NCI-H69 (cell line): Measurements from ENCODE around the gene PDE1A.

Experiments
- DNase-seq: peaks from one replicate; lab custom pipeline; 2025; lab: John Stamatoyannopoulos, UW

The PDE1A gene

GRCh38 chr2:182197529-182197928 is 229.3 kb downstream of the PDE1A start:
- DNase-seq, result no peak

- no peak for DNase-seq
These were observed 233.5 kb downstream of the PDE1A start for GRCh38 chr2:182193291-182193690.

DNA sequence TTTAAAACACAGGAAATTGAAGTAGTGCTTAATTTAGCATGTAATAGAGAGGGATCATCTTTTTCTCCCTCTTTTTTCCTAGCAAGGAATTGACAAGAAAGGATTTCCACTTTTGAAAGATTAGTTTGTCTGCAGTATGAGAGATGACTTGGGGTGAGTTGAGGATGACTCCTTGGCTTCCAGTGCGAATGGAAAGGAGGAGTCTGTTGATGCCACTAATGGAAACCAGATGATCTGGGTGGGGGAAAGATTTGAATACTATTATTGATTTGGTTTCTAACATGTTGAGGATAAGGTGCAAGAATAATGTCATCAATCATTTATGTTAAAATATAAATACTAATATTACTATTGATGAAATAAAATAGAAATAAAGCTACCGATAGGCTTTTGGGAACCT is 235.8 kb downstream of the PDE1A start:
- DNase-seq, result no peak

GRCh38 chr2:182187130-182187529 is 239.7 kb downstream of the PDE1A start:
- DNase-seq, result no peak

GRCh38 chr2:182186132-182186735 is 240.6 kb downstream of the PDE1A start:
- peak; percentile 50 for DNase-seq

- no peak for DNase-seq
These were observed 244.4 kb downstream of the PDE1A start for GRCh38 chr2:182182436-182182835.

- DNase-seq, result no peak
These were observed 245.5 kb downstream of the PDE1A start for GRCh38 chr2:182181381-182181780.

- DNase-seq, result no peak
These were observed 247.7 kb downstream of the PDE1A start for GRCh38 chr2:182179176-182179575.

- no peak for DNase-seq
These were observed 252.8 kb downstream of the PDE1A start for GRCh38 chr2:182173944-182174622.

GRCh38 chr2:182170341-182170740 is 256.5 kb downstream of the PDE1A start:
- no peak for DNase-seq

GRCh38 chr2:182167882-182168281 is 259.0 kb downstream of the PDE1A start:
- DNase-seq, result no peak

DNA sequence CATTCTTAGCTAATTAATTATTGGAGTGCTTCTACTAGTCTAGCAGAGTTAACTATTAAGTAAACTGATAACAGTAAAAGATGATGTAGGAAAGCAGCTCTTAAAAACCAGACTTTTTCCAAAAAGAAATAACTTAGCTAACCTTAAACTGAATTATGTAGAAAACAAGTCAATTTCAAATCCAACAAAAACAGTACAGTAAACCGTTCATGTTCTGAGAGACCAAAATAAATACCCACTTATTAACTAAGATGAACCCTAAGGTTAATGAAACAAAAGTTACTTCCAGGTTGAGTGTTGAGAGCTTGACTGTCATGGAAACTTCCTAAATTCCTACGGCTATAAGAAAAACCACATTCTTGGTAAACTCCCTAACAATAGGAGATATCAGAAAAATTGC is 260.0 kb downstream of the PDE1A start:
- no peak for DNase-seq

DNA sequence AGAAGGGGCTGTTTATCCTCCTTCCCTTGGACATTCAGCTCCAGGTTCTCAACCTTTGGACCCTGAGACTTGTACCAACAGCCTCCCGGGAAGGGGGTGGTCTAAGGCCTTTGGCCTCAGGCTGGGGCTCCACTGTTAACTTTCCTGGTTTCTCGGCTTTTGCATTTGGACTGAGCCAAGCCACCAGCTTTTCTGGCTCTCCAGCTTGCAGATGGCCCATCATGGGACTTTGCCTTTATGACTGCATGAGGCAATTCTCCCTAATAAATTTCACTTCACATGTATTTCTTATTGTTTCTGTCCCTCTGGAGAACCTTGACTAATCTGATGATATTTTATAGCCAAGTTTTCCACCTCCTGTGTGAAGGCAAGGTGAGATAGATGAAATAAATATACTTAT is 260.4 kb downstream of the PDE1A start:
- DNase-seq, result no peak

- no peak for DNase-seq
These were observed 261.6 kb downstream of the PDE1A start for GRCh38 chr2:182165202-182165601.

DNA sequence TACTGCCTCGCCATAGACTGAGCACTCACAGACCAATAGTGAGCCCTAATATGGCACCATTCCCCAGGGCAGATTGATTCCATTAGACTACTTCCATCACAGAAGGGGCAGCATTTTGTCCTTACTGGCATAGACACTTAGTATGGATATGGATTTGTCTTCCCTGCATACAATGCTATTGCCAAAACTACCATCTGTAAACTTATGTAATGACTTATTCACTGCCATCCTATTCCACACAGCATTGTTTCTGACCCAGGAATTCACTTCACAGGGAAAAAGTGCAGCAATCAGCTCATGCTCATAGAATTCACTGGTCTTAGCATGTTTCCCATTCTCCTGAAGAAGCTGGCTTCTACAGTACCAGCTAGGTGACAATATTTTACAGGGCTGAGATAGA is 262.1 kb downstream of the PDE1A start:
- no peak for DNase-seq

GRCh38 chr2:182163878-182164277 is 263.0 kb downstream of the PDE1A start:
- DNase-seq, result no peak

DNA sequence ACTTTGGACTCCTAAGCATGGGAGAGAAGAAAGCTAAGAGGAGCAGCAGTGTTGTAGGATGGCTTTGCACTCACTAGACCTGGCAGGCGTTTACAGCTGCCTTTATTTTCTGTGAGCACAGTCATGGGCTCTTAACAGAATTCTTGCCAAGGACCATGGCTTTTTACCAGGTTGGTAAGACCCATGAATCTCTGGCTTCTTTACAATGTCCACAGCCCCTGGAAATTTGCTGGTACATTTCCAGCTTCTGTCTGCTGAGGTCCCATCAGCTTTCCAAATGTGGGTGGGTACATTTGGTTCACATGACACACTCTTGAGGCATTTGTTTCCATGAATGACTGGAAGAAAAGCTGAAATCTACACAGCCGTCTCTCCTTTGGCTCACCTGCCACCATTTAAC is 278.5 kb downstream of the PDE1A start:
- no peak for DNase-seq

DNA sequence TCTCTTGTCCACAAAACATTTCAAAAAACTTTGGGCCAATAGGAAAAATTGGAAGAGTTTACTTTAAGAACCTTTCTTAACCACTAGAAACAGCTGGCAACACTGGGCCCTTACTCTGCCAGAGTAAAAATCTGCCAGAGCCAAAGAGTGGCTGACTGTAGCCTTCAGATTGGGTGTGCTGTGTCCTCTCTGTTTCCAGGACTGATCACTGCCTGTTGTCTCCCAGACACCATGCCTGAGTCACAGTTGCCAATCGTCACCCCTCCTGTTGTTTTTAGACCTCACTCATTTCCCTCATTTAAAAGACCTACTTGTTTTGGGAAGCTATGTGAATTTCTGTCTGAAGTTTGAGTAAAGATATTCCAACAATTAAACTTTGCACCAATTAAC is 282.1 kb downstream of the PDE1A start:
- peak; percentile 65 for DNase-seq

DNA sequence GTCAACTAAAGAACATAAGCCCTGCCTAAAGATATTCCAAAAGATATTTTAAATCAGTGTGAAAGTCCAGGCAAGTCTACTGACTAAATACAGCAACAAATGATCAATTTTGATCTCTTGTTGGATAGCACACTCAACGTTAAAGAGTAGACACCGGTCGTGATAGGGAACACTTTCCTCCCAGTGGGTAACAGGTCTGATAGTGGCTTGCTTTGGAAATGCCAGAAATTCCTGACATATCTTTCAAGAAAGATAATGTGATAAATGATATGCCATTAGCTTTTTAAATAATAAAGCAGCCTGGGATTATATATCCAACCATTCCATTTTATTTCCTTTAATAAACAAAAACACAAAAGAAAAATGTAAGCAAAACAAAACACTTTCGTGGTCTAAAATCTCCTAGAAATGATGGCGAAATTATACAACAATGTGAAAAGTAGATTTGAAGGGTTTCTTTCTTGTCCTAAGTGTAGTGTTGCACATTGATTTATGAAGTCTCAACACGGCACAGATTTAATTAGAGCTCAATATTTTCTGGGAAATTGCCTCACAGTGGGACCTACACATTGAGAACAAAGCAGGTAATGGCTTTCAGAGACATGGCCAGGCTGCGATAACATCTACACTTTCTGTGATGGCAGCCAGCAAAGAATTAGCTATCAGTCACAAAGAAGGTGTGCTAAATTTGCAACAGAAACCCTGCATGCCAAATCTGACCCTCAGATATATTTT is 282.6 kb downstream of the PDE1A start:
- peak; percentile 86 for DNase-seq

DNA sequence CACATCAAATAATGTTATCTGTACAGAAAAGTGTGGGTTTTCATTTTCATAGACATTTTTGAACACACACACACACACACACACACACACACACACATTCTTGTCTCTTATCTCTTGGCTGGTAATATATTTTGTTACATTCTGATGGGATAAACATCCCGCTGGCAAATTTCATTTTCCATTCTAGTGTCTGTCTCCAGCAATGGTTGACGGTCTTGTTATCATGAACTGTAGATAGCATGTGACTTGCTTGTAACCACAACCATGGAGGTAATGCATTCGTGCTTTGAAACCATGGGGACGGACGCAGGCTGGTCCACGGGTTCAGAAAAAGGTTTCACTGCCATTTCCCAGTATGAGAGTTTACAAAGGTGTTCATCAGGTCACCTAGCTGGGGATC is 284.8 kb downstream of the PDE1A start:
- DNase-seq, result no peak

DNA sequence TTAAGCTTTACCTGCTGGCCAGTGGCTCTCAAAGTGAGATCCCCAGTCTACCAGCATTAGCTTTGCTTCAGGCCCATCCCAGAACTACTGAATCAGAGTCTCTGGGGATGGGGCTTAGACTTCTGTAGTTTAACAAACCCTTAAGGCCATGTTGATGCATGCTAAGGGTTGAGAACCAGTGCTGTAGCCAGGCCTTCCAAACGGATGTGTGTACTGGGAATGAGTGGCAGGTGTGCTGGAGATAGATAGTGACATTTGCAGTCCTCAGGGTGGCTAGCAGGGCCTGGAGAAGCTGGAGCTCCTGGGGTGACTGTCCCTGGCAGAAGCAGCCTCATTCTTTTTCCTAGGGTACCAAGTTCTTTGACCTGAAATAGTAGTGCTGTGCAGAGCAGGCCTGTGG is 292.6 kb downstream of the PDE1A start:
- DNase-seq, result no peak

DNA sequence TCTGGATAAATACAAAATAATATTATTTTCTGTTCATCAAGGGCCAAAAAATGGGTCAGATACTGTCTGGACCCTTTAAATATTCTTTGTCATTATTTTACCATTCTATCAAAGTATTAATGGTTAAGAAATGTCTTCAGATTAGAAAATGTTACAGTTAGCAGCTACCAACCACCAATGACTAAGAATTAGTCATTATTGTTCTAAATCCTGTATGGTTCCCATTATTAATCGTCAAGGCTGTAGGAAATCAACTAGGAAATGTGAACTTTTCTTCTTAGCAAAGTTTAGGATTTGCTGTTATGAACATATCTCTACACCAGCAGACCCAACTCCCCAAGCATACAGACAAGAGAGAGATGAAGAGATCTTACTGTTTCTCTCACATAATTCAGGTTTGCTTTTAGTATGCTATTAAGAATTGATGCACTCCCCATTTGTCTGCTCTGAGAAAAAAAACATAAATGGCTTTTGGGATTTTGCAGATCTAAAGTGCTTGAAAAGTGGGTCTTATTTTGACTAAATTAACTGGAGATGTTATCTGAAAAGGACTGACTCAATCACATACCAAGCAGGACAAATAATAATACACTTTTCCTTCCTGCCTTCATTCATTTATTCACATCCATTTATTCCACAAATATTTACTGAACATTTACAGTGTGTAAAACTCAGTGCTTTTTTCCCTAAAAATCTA is 293.5 kb downstream of the PDE1A start:
- no peak for DNase-seq

GRCh38 chr2:182132605-182133004 is 294.2 kb downstream of the PDE1A start:
- peak; percentile 39 for DNase-seq
